NB4 (cell line): ENCODE results near the gene KIAA0040.

Experiments used
- TF ChIP-seq, protein P1 (sequence below): IDR thresholded peaks from one replicate; pipeline ENCODE4 v1.5.1; 2012; ENCODE audit warnings: low read depth, low read length
- TF ChIP-seq, protein P2 (sequence below): IDR thresholded peaks from 2 replicates; pipeline ENCODE4 v1.6.1; 2011; ENCODE audit warnings: low read depth, low read length

DNA sequence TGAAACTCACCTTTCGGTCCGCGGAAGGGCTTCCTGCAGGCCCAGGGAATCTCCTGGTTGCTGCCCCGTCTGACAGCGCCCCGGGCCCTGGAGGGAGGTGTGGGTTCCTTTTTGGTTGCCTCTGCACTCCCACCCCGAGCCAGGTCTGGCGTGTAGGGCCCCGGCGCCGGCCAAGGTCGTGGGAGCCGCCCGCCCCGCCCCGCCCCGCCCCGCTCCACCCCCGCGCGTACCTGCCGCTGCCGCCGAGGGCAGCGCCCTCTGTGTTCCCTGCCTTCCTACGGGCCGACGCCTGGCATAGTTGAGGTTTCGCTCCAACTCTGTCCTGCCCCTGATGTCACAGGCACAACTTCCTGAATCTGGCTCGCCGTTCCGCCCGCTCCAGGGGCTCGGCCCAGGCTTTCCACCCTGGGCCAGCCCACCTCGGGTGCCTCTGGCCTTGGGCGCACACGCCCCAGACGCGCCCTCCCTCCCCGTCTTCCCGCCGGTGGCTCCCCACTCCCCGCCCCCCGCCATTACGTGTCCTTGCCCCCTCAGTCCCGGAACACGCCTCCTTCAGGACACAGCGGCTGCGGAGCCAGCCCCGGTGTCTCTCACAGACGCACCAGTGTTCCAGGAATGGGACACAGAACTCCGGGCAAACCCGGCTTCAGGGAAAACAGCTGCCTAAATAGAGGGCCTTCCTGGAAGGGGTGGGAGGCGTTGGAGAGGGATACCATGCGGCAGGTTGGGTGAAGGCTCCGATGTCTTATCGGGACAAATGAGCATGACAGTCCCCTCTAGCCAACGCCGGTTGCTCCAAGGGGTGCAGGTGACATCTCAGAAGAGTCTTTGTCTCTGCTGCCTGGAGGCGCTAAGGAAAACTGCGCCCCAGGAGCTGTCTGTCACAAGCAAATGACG is at the start of gene KIAA0040:
- TF ChIP-seq, protein P1, sequence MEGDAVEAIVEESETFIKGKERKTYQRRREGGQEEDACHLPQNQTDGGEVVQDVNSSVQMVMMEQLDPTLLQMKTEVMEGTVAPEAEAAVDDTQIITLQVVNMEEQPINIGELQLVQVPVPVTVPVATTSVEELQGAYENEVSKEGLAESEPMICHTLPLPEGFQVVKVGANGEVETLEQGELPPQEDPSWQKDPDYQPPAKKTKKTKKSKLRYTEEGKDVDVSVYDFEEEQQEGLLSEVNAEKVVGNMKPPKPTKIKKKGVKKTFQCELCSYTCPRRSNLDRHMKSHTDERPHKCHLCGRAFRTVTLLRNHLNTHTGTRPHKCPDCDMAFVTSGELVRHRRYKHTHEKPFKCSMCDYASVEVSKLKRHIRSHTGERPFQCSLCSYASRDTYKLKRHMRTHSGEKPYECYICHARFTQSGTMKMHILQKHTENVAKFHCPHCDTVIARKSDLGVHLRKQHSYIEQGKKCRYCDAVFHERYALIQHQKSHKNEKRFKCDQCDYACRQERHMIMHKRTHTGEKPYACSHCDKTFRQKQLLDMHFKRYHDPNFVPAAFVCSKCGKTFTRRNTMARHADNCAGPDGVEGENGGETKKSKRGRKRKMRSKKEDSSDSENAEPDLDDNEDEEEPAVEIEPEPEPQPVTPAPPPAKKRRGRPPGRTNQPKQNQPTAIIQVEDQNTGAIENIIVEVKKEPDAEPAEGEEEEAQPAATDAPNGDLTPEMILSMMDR: no peak
- TF ChIP-seq, protein P2, sequence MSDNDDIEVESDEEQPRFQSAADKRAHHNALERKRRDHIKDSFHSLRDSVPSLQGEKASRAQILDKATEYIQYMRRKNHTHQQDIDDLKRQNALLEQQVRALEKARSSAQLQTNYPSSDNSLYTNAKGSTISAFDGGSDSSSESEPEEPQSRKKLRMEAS: no peak
